GM10847 (cell line): ENCODE results near the gene PSME2.
A peak's percentile ranks its signal among the peaks of the same experiment; 100 is the strongest.

Experiments used
- POLR2A ChIP-seq: IDR thresholded peaks from 2 replicates; pipeline ENCODE4 v1.6.1; 2011; ENCODE audit not compliant: insufficient read length; ENCODE audit errors: extremely low read depth

Gene PSME2

GRCh38 chr14:24167469-24168114 lies 21.2 kb upstream of the PSME2 start:
- no peak for TF ChIP-seq POLR2A

GRCh38 chr14:24165785-24166184 lies 19.4 kb upstream of the PSME2 start:
- TF ChIP-seq POLR2A = no peak

DNA sequence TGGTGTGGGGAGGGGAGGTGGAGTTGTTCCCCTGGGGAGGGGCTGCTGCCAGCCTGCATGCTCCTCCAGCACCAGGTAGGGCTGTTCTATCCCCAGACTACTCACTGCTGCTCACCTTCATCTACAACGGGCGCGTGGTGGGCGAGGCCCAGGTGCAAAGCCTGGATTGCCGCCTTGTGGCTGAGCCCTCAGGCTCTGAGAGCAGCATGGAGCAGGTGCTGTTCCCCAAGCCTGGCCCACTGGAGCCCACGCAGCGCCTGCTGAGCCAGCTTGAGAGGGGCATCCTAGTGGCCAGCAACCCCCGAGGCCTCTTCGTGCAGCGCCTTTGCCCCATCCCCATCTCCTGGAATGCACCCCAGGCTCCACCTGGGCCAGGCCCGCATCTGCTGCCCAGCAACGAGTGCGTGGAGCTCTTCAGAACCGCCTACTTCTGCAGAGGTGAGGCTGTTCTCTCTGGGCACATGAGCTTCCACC lies 18.1 kb upstream of the PSME2 start:
- TF ChIP-seq POLR2A = no peak

DNA sequence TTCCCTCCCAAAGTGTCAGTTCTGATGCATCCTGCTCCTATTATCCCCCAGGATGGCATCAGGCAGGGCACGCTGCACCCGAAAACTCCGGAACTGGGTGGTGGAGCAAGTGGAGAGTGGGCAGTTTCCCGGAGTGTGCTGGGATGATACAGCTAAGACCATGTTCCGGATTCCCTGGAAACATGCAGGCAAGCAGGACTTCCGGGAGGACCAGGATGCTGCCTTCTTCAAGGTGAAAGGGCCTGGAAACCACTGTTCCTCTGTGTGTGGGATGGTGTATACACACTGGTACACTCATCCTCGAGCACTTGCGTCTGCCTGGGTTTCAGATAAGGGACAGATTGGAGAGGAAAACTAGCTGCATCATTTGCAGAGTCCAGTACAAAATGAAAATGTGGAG lies 15.7 kb upstream of the PSME2 start:
- TF ChIP-seq POLR2A = no peak

- TF ChIP-seq POLR2A = peak; percentile 81
Measured at GRCh38 chr14:24160850-24161804, 14.7 kb upstream of the PSME2 start, which contains the start of gene IRF9. Gene IRF9 (plus strand): TSS chr14:24161265. CDS start chr14:24162145, 880 bp downstream.

- TF ChIP-seq POLR2A = no peak
Measured at GRCh38 chr14:24160499-24160849, 14.1 kb upstream of the PSME2 start.

GRCh38 chr14:24159777-24160498 lies 13.5 kb upstream of the PSME2 start:
- TF ChIP-seq POLR2A = no peak

GRCh38 chr14:24157331-24157730 lies 10.9 kb upstream of the PSME2 start:
- no peak for TF ChIP-seq POLR2A

GRCh38 chr14:24156840-24157239 lies 10.4 kb upstream of the PSME2 start:
- no peak for TF ChIP-seq POLR2A

DNA sequence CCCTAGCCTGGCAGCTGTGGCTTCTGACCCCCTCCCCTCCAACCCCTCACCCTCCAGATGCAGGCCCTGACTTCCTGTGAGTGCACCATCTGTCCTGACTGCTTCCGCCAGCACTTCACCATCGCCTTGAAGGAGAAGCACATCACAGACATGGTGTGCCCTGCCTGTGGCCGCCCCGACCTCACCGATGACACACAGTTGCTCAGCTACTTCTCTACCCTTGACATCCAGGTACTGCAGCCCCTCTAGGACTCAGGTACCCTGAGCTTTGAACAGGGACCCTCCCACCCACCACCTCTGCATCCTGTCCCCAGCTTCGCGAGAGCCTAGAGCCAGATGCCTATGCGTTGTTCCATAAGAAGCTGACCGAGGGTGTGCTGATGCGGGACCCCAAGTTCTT lies 8.7 kb upstream of the PSME2 start:
- no peak for TF ChIP-seq POLR2A

DNA sequence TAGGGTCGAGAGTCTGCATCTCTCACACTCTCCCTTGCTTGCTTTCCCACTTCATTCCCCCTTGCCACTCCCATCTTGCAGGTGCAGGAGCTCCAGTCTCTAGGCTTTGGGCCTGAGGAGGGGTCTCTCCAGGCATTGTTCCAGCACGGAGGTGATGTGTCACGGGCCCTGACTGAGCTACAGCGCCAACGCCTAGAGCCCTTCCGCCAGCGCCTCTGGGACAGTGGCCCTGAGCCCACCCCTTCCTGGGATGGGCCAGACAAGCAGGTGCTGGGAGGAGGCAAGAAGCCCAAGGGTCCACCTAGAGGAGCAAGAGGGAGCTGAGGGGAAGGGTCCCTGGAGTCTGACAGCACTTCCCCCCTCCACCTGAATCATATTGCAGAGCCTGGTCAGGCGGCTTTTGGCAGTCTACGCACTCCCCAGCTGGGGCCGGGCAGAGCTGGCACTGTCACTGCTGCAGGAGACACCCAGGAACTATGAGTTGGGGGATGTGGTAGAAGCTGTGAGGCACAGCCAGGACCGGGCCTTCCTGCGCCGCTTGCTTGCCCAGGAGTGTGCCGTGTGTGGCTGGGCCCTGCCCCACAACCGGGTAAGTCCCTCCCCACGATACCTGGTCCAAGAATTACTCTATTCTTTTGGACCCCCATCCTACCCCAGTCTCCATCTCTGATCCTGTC lies 5.1 kb upstream of the PSME2 start:
- no peak for TF ChIP-seq POLR2A

- no peak for TF ChIP-seq POLR2A
Measured at GRCh38 chr14:24150993-24151392, 4.6 kb upstream of the PSME2 start.

DNA sequence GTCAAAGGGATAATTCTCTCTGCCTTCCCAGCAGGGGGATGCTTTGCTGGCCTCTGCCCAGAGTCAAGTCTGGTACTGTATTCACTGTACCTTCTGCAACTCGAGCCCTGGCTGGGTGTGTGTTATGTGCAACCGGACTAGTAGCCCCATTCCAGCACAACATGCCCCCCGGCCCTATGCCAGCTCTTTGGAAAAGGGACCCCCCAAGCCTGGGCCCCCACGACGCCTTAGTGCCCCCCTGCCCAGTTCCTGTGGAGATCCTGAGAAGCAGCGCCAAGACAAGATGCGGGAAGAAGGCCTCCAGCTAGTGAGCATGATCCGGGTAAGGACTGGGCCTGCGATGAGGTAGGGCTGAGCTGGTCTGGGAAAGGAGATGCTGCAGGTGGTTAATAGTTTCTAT lies 4.2 kb upstream of the PSME2 start:
- TF ChIP-seq POLR2A = no peak

DNA sequence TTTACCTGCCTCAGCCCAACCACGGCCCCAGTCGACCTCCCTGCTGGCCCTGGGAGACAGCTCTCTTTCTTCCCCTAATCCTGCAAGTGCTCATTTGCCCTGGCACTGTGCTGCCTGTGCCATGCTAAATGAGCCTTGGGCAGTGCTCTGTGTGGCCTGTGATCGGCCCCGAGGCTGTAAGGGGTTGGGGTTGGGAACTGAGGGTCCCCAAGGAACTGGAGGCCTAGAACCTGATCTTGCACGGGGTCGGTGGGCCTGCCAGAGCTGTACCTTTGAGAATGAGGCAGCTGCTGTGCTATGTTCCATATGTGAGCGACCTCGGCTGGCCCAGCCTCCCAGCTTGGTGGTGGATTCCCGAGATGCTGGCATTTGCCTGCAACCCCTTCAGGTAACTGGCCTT lies 3.7 kb upstream of the PSME2 start:
- no peak for TF ChIP-seq POLR2A

DNA sequence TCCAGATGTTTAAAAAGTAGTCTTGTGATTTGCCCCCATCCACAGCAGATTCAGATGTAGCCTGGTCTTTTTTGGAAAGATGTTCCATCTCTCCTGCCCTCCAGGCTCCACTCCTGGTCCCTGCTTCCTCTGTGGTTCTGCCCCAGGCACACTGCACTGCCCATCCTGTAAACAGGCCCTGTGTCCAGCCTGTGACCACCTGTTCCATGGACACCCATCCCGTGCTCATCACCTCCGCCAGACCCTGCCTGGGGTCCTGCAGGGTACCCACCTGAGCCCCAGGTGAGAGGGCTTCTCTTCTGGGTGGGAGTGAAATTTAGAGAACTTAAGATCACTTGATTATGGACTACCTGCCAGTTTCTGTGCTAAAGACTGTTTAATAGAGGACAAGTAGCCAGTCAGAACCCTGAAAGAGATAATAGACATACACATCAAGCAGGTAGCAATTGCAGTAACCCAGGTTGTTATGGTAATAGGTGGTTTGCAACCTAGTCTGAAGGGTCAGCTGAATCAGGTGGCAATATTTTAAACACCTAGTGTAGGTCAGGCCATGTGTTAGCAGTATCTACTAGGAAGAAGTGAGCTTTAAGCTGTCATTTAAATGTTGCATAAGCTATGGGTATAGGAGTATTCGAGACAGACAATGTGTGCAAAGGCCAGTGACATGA lies 3.0 kb upstream of the PSME2 start:
- no peak for TF ChIP-seq POLR2A

- no peak for TF ChIP-seq POLR2A
Measured at GRCh38 chr14:24147761-24148428, 1.5 kb upstream of the PSME2 start.
